BLaER1 treated with 17β-estradiol and CSF1 and Interleukin-3, amounts not matched to agents 10 nM and 100 nM (cell line): ENCODE measurements around the gene PVALB.

Experiments used
- H3K27ac ChIP-seq, 11 experiments: shearing (Covaris generic); formaldehyde crosslinking; 2 replicates each; pipeline ENCODE4 v1.8.1; 2022
- H3K27me3 ChIP-seq, 11 experiments: shearing (Covaris generic); formaldehyde crosslinking; 2 replicates each; pipeline ENCODE4 v1.8.1; 2022
- H3K36me3 ChIP-seq, 11 experiments: shearing (Covaris generic); formaldehyde crosslinking; 2 replicates each; pipeline ENCODE4 v1.8.1; 2022
- H3K4me1 ChIP-seq, 10 experiments: shearing (Covaris generic); formaldehyde crosslinking; 2 replicates each; pipeline ENCODE4 v1.8.1; 2022
- H3K4me2 ChIP-seq, 11 experiments: shearing (Covaris generic); formaldehyde crosslinking; 2 replicates each; pipeline ENCODE4 v1.8.1; 2022
- H3K4me3 ChIP-seq, 10 experiments: shearing (Covaris generic); formaldehyde crosslinking; 2 replicates each; pipeline ENCODE4 v1.8.1; 2022
- H3K9ac ChIP-seq, 11 experiments: shearing (Covaris generic); formaldehyde crosslinking; 2 replicates each; pipeline ENCODE4 v1.8.1; 2022
- H3K9me3 ChIP-seq, 11 experiments: shearing (Covaris generic); formaldehyde crosslinking; replicated peaks in 1 of 11; 2 replicates each; pipeline ENCODE4 v1.8.1; 2022
- H4K20me1 ChIP-seq, 11 experiments: shearing (Covaris generic); formaldehyde crosslinking; 2 replicates each; pipeline ENCODE4 v1.8.1; 2022
- Cebpa-rat ChIP-seq, 11 experiments: shearing (Covaris generic); IDR thresholded peaks; 2 replicates each; pipeline ENCODE4 v1.8.1; 2022

PVALB gene

GRCh38 chr22:36798674-36799066 lies 18.2 kb downstream of the PVALB start:
- H3K9ac ChIP-seq, result no peak overlapping the region
- H3K4me1 ChIP-seq, result peaks cover 14 to 25% (median 22%) of the 10 kb centered on the region in 10 experiments
- H3K27me3 ChIP-seq, result peaks cover 0 to 71% (median 10%) of the 10 kb centered on the region in 11 experiments; a peak in 13 of 22 replicates
- H3K4me3 ChIP-seq, result no peak overlapping the region
- H3K36me3 ChIP-seq, result no peaks in the 10 kb centered on the region
- TF ChIP-seq Cebpa-rat (IDR thresholded peaks at IDR 0.05), result no peak
- no peaks in the 10 kb centered on the region for H3K9me3 ChIP-seq
- H3K4me2 ChIP-seq, result peak overlapping the region; percentile 63 to 88 (median 78)
- H3K27ac ChIP-seq, result no peak overlapping the region
- H4K20me1 ChIP-seq, result peaks cover 0 to 14% (median 0%) of the 10 kb centered on the region in 11 experiments; a peak in 3 of 22 replicates

GRCh38 chr22:36797911-36798673 lies 18.7 kb downstream of the PVALB start:
- Histone ChIP-seq H3K4me3 (no peak overlapping the region), H4K20me1 (peaks cover 0 to 14% (median 0%) of the 10 kb centered on the region in 11 experiments; a peak in 3 of 22 replicates), H3K9me3 (no peaks in the 10 kb centered on the region), H3K27ac (no peak overlapping the region), H3K4me1 (peaks cover 14 to 25% (median 22%) of the 10 kb centered on the region in 10 experiments), H3K9ac (no peak overlapping the region), H3K36me3 (no peaks in the 10 kb centered on the region), H3K4me2 (peak overlapping the region; percentile 63 to 88 (median 78)), H3K27me3 (peaks cover 0 to 70% (median 10%) of the 10 kb centered on the region in 11 experiments; a peak in 13 of 22 replicates)
- no peak for TF ChIP-seq Cebpa-rat (IDR thresholded peaks at IDR 0.05)

GRCh38 chr22:36797374-36797773 lies 19.5 kb downstream of the PVALB start:
- H3K9me3 ChIP-seq, result no peaks in the 10 kb centered on the region

GRCh38 chr22:36796552-36797175 lies 20.2 kb downstream of the PVALB start:
- Histone ChIP-seq H3K4me3 (no peak overlapping the region), H3K27ac (no peak overlapping the region), H3K27me3 (peaks cover 0 to 62% (median 10%) of the 10 kb centered on the region in 11 experiments; a peak in 13 of 22 replicates), H3K9me3 (no peaks in the 10 kb centered on the region), H3K36me3 (no peaks in the 10 kb centered on the region), H3K9ac (no peak overlapping the region), H4K20me1 (peaks cover 0 to 14% (median 0%) of the 10 kb centered on the region in 11 experiments; a peak in 3 of 22 replicates), H3K4me2 (peak overlapping the region in 6 of 11 experiments; percentile 73 to 88 (median 80); a peak in 8 of 22 replicates), H3K4me1 (peaks cover 14 to 25% (median 22%) of the 10 kb centered on the region in 10 experiments)
- no peak for TF ChIP-seq Cebpa-rat (IDR thresholded peaks at IDR 0.05)

More at GRCh38 chr22:36797374-36797773, 19.5 kb downstream of the PVALB start:
- no peak overlapping the region for H3K9ac ChIP-seq
- peaks cover 0 to 14% (median 0%) of the 10 kb centered on the region in 11 experiments; a peak in 3 of 22 replicates for H4K20me1 ChIP-seq
- H3K36me3 ChIP-seq, result no peaks in the 10 kb centered on the region
- peaks cover 14 to 25% (median 22%) of the 10 kb centered on the region in 10 experiments for H3K4me1 ChIP-seq
- H3K27ac ChIP-seq, result no peak overlapping the region
- no peak overlapping the region for H3K4me3 ChIP-seq
- TF ChIP-seq Cebpa-rat (IDR thresholded peaks at IDR 0.05), result no peak
- H3K27me3 ChIP-seq, result peaks cover 0 to 65% (median 10%) of the 10 kb centered on the region in 11 experiments; a peak in 13 of 22 replicates
- H3K4me2 ChIP-seq, result peak overlapping the region; percentile 63 to 88 (median 78); a peak in 20 of 22 replicates

GRCh38 chr22:36795633-36796032 lies 21.2 kb downstream of the PVALB start:
- no peak overlapping the region for H3K4me2 ChIP-seq
- H3K9ac ChIP-seq, result no peak overlapping the region
- H4K20me1 ChIP-seq, result peaks cover 0 to 14% (median 0%) of the 10 kb centered on the region in 11 experiments; a peak in 3 of 22 replicates
- H3K9me3 ChIP-seq, result no peaks in the 10 kb centered on the region
- H3K27ac ChIP-seq, result no peak overlapping the region
- peaks cover 0 to 52% (median 10%) of the 10 kb centered on the region in 11 experiments; a peak in 13 of 22 replicates for H3K27me3 ChIP-seq
- H3K36me3 ChIP-seq, result no peaks in the 10 kb centered on the region
- no peak overlapping the region for H3K4me3 ChIP-seq
- peaks cover 19 to 30% (median 26%) of the 10 kb centered on the region in 10 experiments for H3K4me1 ChIP-seq
- no peak for TF ChIP-seq Cebpa-rat (IDR thresholded peaks at IDR 0.05)

GRCh38 chr22:36790648-36791047 lies 26.2 kb downstream of the PVALB start:
- H3K27ac ChIP-seq, result peak overlapping the region in 1 of 11 experiments; percentile 52; a peak in 1 of 22 replicates
- H3K4me1 ChIP-seq, result peaks cover 7 to 35% (median 24%) of the 10 kb centered on the region in 10 experiments; a peak in 18 of 20 replicates
- H3K36me3 ChIP-seq, result no peaks in the 10 kb centered on the region
- no peak for TF ChIP-seq Cebpa-rat (IDR thresholded peaks at IDR 0.05)
- H4K20me1 ChIP-seq, result no peaks in the 10 kb centered on the region; a peak in 1 of 22 replicates
- peak overlapping the region in 7 of 11 experiments; percentile 3 to 25 (median 14); a peak in 10 of 22 replicates for H3K4me2 ChIP-seq
- peaks cover 0 to 35% (median 4%) of the 10 kb centered on the region in 11 experiments; a peak in 9 of 22 replicates for H3K27me3 ChIP-seq
- H3K9ac ChIP-seq, result peak overlapping the region in 2 of 11 experiments; percentile 0 to 13; a peak in 1 of 22 replicates
- H3K9me3 ChIP-seq, result no peaks in the 10 kb centered on the region
- no peak overlapping the region for H3K4me3 ChIP-seq

- Histone ChIP-seq H3K9ac (peak overlapping the region in 1 of 11 experiments; percentile 18; a peak in 1 of 22 replicates), H3K27ac (no peak overlapping the region), H3K4me1 (peaks cover 7 to 37% (median 26%) of the 10 kb centered on the region in 10 experiments; a peak in 18 of 20 replicates), H3K4me3 (no peak overlapping the region), H4K20me1 (no peaks in the 10 kb centered on the region; a peak in 1 of 22 replicates), H3K4me2 (peak overlapping the region in 7 of 11 experiments; percentile 4 to 56 (median 36); a peak in 8 of 22 replicates), H3K36me3 (no peaks in the 10 kb centered on the region), H3K9me3 (no peaks in the 10 kb centered on the region), H3K27me3 (peaks cover 0 to 18% (median 0%) of the 10 kb centered on the region in 11 experiments; a peak in 2 of 22 replicates)
- no peak for TF ChIP-seq Cebpa-rat (IDR thresholded peaks at IDR 0.05)
Measured at GRCh38 chr22:36787204-36787988, 29.4 kb downstream of the PVALB start.

GRCh38 chr22:36783743-36784142 lies 33.1 kb downstream of the PVALB start:
- no peak for TF ChIP-seq Cebpa-rat (IDR thresholded peaks at IDR 0.05)
- Histone ChIP-seq H4K20me1 (no peaks in the 10 kb centered on the region; a peak in 1 of 22 replicates), H3K27me3 (peaks cover 0 to 18% (median 0%) of the 10 kb centered on the region in 11 experiments; a peak in 2 of 22 replicates), H3K27ac (no peak overlapping the region), H3K36me3 (no peaks in the 10 kb centered on the region), H3K9me3 (no peaks in the 10 kb centered on the region), H3K9ac (no peak overlapping the region), H3K4me3 (no peak overlapping the region), H3K4me2 (no peak overlapping the region), H3K4me1 (peaks cover 5 to 40% (median 31%) of the 10 kb centered on the region in 10 experiments; a peak in 19 of 20 replicates)
